ENCODE measurements around the gene CDH23.

Gene CDH23

GRCh38 chr10:71370031-71370430 lies 26.7 kb upstream of the CDH23 start:
- DNase-seq = no peak

- DNase-seq = no peak
These were observed 25.0 kb upstream of the CDH23 start for GRCh38 chr10:71371750-71372166.

DNA sequence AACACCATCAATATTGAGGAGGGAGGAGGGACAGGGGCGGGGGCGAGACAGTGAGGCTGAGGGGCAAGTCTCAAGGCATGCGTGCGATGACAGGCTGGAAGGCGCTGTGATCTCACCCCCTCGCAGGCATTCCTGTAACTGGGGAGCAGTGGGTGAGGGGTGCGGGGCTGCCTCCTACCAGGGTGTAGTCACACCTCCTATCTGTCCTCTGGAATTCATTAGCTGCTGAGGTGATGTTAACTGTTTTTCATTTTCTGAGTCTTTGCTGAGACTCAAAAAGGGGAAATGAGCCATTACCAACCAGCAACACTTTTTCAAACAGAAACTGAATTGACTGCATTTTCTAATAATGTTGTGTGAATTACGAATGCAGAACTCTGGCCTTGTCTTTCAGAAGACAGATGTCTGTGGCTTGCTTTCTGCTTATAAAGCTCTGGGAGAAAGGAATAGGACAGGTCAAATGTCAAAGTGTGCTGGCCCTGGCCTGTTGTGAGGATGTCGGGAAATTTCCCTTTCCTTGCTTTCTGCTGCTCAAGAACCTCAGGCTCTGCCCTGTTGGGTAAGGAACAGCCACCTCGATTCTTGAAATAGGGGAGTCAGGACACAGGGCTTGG lies 23.7 kb upstream of the CDH23 start:
- no peak for DNase-seq

DNA sequence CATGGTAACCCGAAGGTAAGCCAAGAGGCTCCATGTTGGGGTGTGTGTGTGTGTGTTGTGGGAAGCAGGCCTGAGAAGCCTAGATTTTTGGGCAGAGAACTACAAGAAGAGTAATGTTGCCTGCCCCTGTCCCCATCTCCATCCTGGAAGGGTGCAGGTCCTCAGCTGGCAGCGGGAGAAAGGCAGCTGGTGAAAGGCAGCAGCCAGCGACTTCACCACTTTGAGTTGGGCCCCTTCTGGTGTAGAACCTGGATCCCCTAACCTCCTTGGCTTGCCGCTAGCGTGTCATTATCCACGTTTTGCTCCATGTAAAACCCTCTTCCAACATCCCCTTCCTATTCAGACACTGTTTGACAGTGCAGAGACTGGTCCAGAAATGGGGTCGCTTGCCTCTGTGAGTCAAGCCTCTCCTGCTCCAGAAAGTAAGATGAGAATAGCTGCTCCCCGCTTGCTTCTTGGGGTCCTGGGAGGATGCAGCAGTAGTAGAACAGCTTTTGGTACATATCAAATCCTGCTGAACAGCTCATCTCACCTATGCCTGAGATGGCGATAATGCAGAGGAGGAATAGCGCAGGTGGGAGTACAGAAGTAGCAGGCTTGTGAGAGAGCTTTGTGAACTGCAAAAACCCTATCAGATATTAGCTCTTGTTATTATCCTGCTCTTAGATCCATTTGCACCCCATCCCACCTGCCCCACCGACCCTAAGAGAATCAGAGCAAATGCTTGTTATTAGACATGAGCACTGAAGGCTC lies 22.1 kb upstream of the CDH23 start:
- DNase-seq = no peak

GRCh38 chr10:71375952-71376351 lies 20.8 kb upstream of the CDH23 start:
- DNase-seq = no peak

DNA sequence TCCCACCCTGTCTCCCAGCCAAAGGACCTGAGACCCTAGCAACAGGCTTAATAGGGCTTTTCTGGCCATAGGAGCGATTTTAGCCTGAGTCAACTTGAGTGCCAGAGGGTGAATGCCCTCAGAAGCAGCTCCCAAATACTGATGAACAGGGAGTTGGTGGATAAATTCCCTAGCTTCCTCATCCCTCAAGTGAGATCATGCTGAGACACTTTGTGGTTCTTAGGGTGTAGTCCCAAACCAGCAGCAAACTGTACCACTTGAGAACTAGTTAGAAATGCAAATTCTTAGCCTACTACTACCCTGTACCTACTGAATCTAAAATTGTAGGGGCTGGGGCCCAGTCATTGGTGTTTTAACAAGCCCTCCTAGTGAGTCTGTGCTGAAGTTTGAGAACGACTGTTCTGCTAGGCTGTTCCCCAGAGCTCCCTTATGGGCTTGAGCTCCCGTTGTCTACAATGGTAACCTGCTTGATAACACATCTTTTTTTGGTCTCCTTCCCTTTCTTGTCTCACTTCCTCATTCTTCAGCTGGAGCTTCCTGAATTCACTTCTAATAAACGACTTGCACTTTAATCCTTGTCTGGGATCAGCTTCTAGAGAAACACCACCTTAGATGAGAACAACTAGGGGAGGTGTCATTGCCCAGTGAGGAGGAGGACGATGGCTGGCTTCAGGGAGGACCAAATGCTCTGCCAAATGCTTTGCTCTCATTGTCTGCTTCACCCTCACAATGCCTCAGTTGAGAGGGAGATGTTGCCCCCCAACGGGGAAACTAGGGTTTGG lies 18.2 kb upstream of the CDH23 start:
- DNase-seq = no peak

DNA sequence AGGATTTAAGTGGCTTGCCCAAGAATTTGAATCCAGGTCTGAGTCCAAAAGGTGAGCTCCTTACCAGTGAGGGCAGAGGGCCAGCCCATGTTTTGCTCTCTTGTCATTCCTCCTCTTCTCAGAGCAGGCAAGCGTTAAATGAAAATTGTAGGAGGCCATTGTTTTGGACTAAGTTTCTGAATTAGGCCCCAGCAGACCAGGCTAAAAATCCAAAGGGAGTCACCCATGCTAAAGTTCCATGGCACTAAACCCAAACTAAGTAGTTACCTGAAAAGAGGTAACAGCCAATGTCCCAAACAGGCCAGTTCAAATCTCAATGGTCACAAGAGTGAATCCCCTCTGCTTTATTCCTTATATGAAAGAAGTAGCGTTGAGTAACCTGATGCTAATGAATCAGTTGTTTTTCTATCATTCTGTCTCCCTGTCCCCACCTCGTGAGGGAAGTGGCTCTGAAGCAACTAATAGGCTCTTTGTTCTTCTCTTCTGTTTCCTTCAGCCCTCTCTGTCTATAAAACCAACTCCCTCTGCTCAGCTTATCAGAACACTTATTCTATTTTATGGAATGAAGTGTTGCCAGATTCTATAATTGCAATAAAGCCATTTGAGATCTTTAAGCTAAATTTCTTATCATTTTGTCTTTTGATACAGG lies 17.5 kb upstream of the CDH23 start:
- no peak for DNase-seq

GRCh38 chr10:71380841-71381240 lies 15.9 kb upstream of the CDH23 start:
- no peak for DNase-seq

DNA sequence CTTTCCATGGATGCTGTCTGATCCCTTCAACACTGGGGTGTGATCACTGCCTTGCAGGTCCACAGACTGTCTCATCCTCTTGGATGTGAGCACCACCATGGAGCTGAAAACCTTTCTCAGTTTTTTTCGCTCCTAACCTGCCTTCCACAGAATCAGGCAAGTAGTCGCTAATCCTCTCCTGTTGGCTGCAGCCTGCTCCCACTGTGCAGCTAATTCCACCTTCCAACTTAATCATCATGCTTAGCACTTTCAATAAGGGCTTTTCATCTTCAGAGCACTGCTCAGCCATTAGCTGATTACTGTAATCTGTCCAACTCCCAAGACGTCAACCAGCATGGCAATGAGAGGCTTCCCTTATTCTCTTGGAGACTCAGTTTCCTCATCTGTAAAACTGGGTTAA lies 15.1 kb upstream of the CDH23 start:
- DNase-seq = no peak

DNA sequence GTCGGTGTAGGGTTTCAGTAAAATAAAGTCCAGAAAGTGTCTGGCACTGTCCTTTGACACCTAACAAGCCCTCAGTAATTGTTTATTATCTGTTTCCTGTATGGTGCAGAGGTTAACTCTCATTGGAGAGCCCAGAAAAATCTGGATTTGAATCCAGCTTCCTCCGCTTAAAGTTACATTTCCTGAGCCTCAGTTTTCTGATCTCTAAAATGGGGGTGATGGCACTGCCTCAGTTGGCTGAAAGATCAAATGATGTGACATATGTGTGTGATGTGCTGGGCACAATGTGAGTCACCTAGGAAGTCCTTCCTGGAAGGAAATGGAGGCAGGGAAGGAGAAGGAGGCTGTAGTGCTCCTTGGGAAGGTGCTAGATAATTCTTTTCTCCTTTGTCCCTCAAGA lies 14.7 kb upstream of the CDH23 start:
- DNase-seq = no peak

- DNase-seq = no peak
These were observed 14.0 kb upstream of the CDH23 start for GRCh38 chr10:71382757-71383156.

GRCh38 chr10:71383972-71384687 lies 12.6 kb upstream of the CDH23 start:
- peak in 12 of 14 donors; percentile 14 to 85 (median 52) for DNase-seq

DNA sequence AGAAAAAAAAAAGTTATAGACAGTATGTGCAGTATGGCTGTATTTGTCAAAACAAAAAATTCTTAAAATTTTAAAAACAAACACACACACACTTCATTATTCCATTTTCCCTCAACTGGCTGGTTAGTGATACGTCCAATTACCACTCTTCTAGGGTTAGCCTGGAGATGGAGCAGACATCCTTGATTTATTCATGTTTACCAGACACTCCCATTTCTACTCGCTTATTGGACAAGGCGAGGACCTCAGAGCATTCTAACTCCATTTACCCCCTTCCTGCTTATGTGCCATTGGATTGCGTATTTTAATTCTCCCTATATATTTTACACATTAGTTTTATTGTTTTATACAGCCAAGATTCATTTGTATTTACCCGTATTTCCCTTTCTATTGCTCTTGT lies 8.5 kb upstream of the CDH23 start:
- no peak for DNase-seq

DNA sequence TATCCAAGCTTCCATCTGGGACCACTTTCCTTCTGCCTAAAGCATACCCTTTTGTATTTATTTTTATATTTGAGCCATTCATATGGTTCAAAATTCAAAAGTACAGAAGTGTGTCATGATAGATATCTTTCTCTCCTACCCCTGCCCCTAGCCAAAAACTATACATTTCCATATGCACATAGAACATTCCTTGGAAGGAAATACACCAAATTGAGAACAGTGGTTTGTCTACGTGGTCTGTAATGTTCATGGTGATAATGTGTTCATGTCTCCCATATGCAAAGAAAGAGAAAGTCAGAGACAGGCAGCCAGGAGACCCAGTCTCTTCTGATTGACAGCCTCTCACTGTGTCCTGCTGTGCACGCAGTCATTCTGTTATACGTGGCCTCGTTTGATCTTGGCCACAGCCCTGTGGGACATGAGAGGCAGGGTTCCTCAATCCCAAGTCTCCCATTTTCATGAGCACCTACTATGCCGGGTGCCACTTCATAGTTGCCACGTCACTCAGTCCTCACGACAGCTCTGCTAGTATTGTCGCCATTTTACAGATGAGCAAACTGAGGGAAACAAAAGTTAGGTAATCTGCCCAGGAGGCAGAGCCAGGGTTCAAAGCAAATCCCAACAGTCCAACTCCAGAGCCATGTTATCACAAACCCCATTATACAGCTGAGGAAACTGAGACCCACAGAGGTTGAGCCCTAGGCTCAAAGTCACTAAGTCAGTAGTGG lies 8.0 kb upstream of the CDH23 start:
- DNase-seq = no peak

DNA sequence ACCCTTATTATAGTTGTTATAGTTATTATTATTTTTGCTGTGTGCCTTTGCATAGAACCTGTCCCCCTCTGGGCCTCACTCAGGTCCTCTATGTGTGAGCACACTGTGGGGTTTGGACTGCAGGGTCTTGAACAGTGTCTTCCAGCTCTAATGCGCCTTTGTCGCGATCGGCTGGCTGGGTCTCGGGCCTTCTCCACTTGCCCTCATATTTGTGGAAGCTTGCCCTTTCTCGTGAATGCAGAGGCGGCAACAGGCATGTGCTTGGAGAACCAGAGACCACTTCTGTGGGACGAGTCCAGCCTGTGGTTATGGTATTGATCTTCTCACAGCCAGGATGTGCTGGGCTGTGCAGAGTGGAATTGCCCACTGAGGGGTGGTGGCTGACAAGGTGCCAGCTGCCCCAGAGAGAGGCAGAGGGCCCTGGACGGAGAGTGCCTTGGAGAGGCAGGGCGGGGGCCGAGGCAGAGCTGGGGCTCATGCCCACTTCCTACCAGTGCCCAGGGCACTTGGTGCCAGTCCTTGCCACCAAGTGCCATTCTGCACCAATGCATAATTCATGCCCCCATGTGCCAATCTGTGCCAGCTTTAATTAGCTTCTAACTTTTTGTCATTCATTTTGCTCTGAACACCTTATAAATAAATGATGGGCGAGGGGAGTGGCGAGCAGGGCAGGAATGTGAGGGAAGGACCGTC lies 6.8 kb upstream of the CDH23 start:
- DNase-seq = peak in 1 of 14 donors; percentile 36

DNA sequence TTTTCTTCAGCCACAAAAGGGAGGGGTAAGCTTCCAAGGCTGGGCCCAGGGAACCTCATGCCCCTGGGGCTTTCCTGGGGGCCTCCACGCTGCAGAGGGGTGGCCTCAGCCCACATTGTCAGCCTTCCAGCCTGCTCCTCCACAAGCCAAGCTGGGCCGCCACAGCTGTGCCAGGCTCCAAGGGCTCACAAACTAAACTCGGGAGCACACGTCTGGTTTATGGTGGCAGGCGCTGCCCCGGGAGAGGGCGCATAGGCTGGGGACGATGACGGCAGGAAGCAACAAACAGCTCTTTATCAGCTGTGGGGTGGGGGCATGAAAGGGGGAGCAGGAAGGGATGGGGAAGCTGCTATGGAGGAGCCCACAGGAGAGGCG lies 6.3 kb upstream of the CDH23 start:
- peak in 4 of 14 donors; percentile 36 to 50 (median 43) for DNase-seq

- no peak for DNase-seq
These were observed 5.6 kb upstream of the CDH23 start for GRCh38 chr10:71390921-71391690.

- peak in 1 of 14 donors; percentile 95 for DNase-seq
These were observed 5.0 kb upstream of the CDH23 start for GRCh38 chr10:71391701-71392100.

- DNase-seq = no peak
These were observed 4.4 kb upstream of the CDH23 start for GRCh38 chr10:71392292-71392691.

All from C1 segment of cervical spinal cord (tissue), 14 donors.